Upper lobe of right lung (tissue), 1 donor: ENCODE measurements around the gene FCRL1. TPM values are rescaled to one million over a fixed set of nuclear protein-coding genes. Genes with fewer than 3 reads are reported as not detected.

Experiments
- ATAC-seq: fragments of 200-7000 bp; cut with Tn5 transposase; one replicate; pipeline ENCODE4 v1.9.1; 2020; ENCODE audit warnings: mild to moderate bottlenecking, moderate library complexity
- DNase-seq: peaks from one replicate; pipeline ENCODE4 v3.0.0-alpha.2; 2020
- H3K27ac ChIP-seq: fragments of 200-600 bp; one replicate; pipeline ENCODE4 v1.8.0; 2022
- H3K27me3 ChIP-seq: fragments of 200-600 bp; one replicate; pipeline ENCODE4 v1.8.0; 2022; ENCODE audit warnings: mild to moderate bottlenecking
- H3K36me3 ChIP-seq: fragments of 200-600 bp; one replicate; pipeline ENCODE4 v1.8.0; 2022
- H3K4me1 ChIP-seq: fragments of 200-600 bp; one replicate; pipeline ENCODE4 v1.8.0; 2022
- H3K4me3 ChIP-seq: fragments of 200-600 bp; one replicate; pipeline ENCODE4 v1.8.0; 2022; ENCODE audit warnings: mild to moderate bottlenecking
- H3K9me3 ChIP-seq: fragments of 200-600 bp; one replicate; pipeline ENCODE4 v1.8.0; 2022
- intact Hi-C: fragments of 100-400 bp; cut with DNase I; formaldehyde crosslinking; loops from one replicate; pipeline ENCODE4 v1.11.0; 2022
- total RNA-seq: library from RNA; stranded (reverse); fragmentation: NEBNext Ultra II Directional; extraction: Animal tissue kit (Norgen Biotek cat#: 25700); gene quantifications from one replicate; pipeline ENCODE4 v1.2.1, GENCODE V29; 2021
- TF ChIP-seq, protein P1 (sequence below): fragments of 200-600 bp; IDR thresholded peaks from one replicate; pipeline ENCODE4 v1.8.0; 2022; ENCODE audit warnings: antibody characterized with exemption
- donor health status: DM: no; HTN: yes; CAD: no; lungs with severe emphysema.

Gene FCRL1
- total RNA-seq, 1 donor from 2014 or later, result 1.4 TPM

- peak; percentile 73 for ATAC-seq
- Histone ChIP-seq H3K4me3 (no peak overlapping the region), H3K27ac (no peak overlapping the region), H3K27me3 (no peaks in the 10 kb centered on the region), H3K4me1 (no peaks in the 10 kb centered on the region), H3K9me3 (no peaks in the 10 kb centered on the region), H3K36me3 (no peaks in the 10 kb centered on the region)
- TF ChIP-seq, protein P1, sequence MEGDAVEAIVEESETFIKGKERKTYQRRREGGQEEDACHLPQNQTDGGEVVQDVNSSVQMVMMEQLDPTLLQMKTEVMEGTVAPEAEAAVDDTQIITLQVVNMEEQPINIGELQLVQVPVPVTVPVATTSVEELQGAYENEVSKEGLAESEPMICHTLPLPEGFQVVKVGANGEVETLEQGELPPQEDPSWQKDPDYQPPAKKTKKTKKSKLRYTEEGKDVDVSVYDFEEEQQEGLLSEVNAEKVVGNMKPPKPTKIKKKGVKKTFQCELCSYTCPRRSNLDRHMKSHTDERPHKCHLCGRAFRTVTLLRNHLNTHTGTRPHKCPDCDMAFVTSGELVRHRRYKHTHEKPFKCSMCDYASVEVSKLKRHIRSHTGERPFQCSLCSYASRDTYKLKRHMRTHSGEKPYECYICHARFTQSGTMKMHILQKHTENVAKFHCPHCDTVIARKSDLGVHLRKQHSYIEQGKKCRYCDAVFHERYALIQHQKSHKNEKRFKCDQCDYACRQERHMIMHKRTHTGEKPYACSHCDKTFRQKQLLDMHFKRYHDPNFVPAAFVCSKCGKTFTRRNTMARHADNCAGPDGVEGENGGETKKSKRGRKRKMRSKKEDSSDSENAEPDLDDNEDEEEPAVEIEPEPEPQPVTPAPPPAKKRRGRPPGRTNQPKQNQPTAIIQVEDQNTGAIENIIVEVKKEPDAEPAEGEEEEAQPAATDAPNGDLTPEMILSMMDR, result no peak
- intact Hi-C loops, result no loop called here
- DNase-seq, result no peak
These were observed 29.4 kb upstream of the FCRL1 start for GRCh38 chr1:157849229-157849875.

DNA sequence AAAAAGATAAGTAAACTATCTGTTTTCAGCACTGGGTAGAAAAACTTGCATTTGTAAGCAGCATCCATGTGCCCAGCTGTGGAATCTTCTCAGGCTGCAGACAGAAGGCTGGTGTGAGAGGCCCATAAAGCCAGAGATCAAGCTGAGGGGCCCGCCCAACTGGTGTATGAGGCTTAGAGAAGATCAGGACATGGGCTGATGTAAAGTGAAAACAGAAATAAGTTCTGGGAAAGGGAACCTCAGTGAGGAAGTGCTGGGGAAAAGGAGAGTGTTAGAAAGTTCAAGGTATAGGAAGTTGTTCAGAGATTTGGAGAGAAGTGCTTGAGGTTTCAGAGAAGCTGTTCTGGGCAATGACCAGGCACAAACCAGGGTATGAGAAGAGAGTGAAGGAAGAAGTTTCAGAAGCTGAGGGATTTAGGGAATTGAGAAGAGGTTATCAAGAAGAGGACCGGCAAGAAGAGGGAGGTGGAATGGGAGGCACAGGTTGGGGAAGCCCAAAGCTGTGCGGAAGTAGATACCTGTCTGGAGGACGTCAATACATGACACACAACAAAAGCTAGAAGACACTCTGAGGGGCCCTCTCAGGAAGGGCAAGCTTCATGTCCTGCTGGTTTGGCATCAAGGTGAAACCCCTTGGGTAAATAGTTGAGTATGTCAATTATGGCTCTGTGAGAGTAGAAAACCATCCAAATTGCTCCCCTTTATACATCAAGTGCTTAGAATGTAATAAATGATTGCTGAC is 24.3 kb upstream of the FCRL1 start:
- TF ChIP-seq, protein P1, result no peak
- Histone ChIP-seq H3K36me3 (no peaks in the 10 kb centered on the region), H3K27me3 (no peaks in the 10 kb centered on the region), H3K9me3 (no peaks in the 10 kb centered on the region), H3K4me1 (no peaks in the 10 kb centered on the region), H3K27ac (no peak overlapping the region), H3K4me3 (no peak overlapping the region)
- no peak for DNase-seq
- ATAC-seq, result peak; percentile 92
- intact Hi-C loops, result no loop called here

GRCh38 chr1:157842939-157843338 is 23.0 kb upstream of the FCRL1 start:
- no peaks in the 10 kb centered on the region for H3K27me3 ChIP-seq
- H3K4me3 ChIP-seq, result no peak overlapping the region
- H3K36me3 ChIP-seq, result no peaks in the 10 kb centered on the region
- ATAC-seq, result no peak
- no peaks in the 10 kb centered on the region for H3K9me3 ChIP-seq
- no peaks in the 10 kb centered on the region for H3K4me1 ChIP-seq
- no peak overlapping the region for H3K27ac ChIP-seq
- no peak for DNase-seq
- TF ChIP-seq, protein P1, result no peak
- intact Hi-C loops, result no loop called here

GRCh38 chr1:157841708-157842107 is 21.8 kb upstream of the FCRL1 start, which contains the start of gene CD5L:
TSS of gene CD5L (minus strand) at chr1:157841808. CDS start at chr1:157841701, 107 bp downstream.
- ATAC-seq (no peak), DNase-seq (no peak)
- Histone ChIP-seq H3K4me1 (no peaks in the 10 kb centered on the region), H3K27ac (no peak within 1 kb of the TSS), H3K27me3 (no peaks in the 10 kb centered on the region), H3K9me3 (no peaks in the 10 kb centered on the region), H3K4me3 (no peak within 1 kb of the TSS), H3K36me3 (no peaks in the 10 kb centered on the region)
- intact Hi-C loops, result no loop called here
- TF ChIP-seq, protein P1, result no peak

GRCh38 chr1:157838966-157839365 is 19.0 kb upstream of the FCRL1 start:
- Histone ChIP-seq H3K27me3 (no peaks in the 10 kb centered on the region), H3K36me3 (no peaks in the 10 kb centered on the region), H3K4me1 (no peaks in the 10 kb centered on the region), H3K9me3 (no peaks in the 10 kb centered on the region), H3K4me3 (no peak overlapping the region), H3K27ac (no peak overlapping the region)
- ATAC-seq (no peak), DNase-seq (no peak)
- TF ChIP-seq, protein P1, result no peak
- intact Hi-C loops, result no loop called here
